GM18508 (cell line): ENCODE measurements around the gene ZGPAT.
"Not testable (repeated sequence)": the region's sequence is repeated elsewhere in the genome, so short reads cannot be mapped to it uniquely, and the experiment has no call there.

ENCODE experiments used
- ATAC-seq: cut with Tn5 transposase; IDR thresholded peaks from one replicate; pipeline ENCODE4 v1.9.1; 2021; ENCODE audit warnings: moderate number of reproducible peaks; ENCODE audit not compliant: insufficient read depth, unreplicated experiment

ZGPAT gene

GRCh38 chr20:63702036-63702665, 5.7 kb upstream of the ZGPAT start:
- no peak for ATAC-seq

- ATAC-seq, result no peak
Observed at GRCh38 chr20:63702751-63703470, 4.9 kb upstream of the ZGPAT start.

- ATAC-seq, result no peak
Observed at GRCh38 chr20:63703471-63703975, 4.3 kb upstream of the ZGPAT start.

- no peak for ATAC-seq
Observed at GRCh38 chr20:63703976-63704748, 3.7 kb upstream of the ZGPAT start.

GRCh38 chr20:63704749-63705117, 3.1 kb upstream of the ZGPAT start:
- ATAC-seq, result no peak

- ATAC-seq, result no peak
Observed at GRCh38 chr20:63705232-63706026, 2.4 kb upstream of the ZGPAT start.

- ATAC-seq, result no peak
Observed at GRCh38 chr20:63706027-63706695, 1.7 kb upstream of the ZGPAT start.

- ATAC-seq, result no peak
Observed at GRCh38 chr20:63706852-63707557, 834 bp upstream of the ZGPAT start.

- ATAC-seq, result no peak
Observed at GRCh38 chr20:63708301-63709148, 686 bp downstream of the ZGPAT start.

GRCh38 chr20:63709149-63709527, 1.3 kb downstream of the ZGPAT start:
- no peak for ATAC-seq

- no peak for ATAC-seq
Observed at GRCh38 chr20:63711085-63711645, 3.3 kb downstream of the ZGPAT start.

GRCh38 chr20:63712191-63712590, 4.4 kb downstream of the ZGPAT start:
- ATAC-seq, result no peak

- ATAC-seq, result no peak
Observed at GRCh38 chr20:63714858-63715257, 7.0 kb downstream of the ZGPAT start.

GRCh38 chr20:63718996-63719395, 11.2 kb downstream of the ZGPAT start:
- ATAC-seq, result no peak

- not testable (repeated sequence) for ATAC-seq
Observed at GRCh38 chr20:63722967-63723622, 15.3 kb downstream of the ZGPAT start.

GRCh38 chr20:63730189-63730733, 22.4 kb downstream of the ZGPAT start:
- ATAC-seq, result not testable (repeated sequence)

GRCh38 chr20:63731410-63731809, 23.6 kb downstream of the ZGPAT start:
- ATAC-seq, result no peak
